IPS DF 6.9 (cell line): ENCODE results near the gene PLXDC1.

Experiments
- DNase-seq: peaks from one replicate; pipeline ENCODE4 v3.0.0-alpha.2; 2013; ENCODE audit warnings: low read depth, low spot score
- H3K27ac ChIP-seq: one replicate; pipeline ENCODE4 v1.5.1; 2013; ENCODE audit warnings: low read length, control low read depth
- H3K27me3 ChIP-seq: 2 replicates; pipeline ENCODE4 v1.6.1; 2013; ENCODE audit warnings: mild to moderate bottlenecking, low read length; ENCODE audit not compliant: control insufficient read depth, insufficient read depth
- H3K36me3 ChIP-seq: 2 replicates; pipeline ENCODE4 v1.6.1; 2013; ENCODE audit warnings: low read length; ENCODE audit not compliant: control insufficient read depth, insufficient read depth
- H3K4me1 ChIP-seq: 2 replicates; pipeline ENCODE4 v1.6.1; 2013; ENCODE audit warnings: low read length; ENCODE audit not compliant: control insufficient read depth, insufficient read depth
- H3K4me3 ChIP-seq: 2 replicates; pipeline ENCODE4 v1.5.1; 2013; ENCODE audit warnings: mild to moderate bottlenecking, low read length
- H3K9me3 ChIP-seq: 2 replicates; pipeline ENCODE4 v1.6.1; 2013; ENCODE audit warnings: low read length, inconsistent platforms; ENCODE audit not compliant: control insufficient read depth, insufficient read depth
- WGBS: extraction: QIAGEN DNeasy Blood & Tissue Kit; methylation state at CpG from one replicate; pipeline ENCODE4 v1.1.7; 2013; ENCODE audit warnings: mixed read lengths, missing lambda C conversion rate; ENCODE audit not compliant: insufficient read length, insufficient coverage; 5-methylcytosine and 5-hydroxymethylcytosine counted together

The PLXDC1 gene

DNA sequence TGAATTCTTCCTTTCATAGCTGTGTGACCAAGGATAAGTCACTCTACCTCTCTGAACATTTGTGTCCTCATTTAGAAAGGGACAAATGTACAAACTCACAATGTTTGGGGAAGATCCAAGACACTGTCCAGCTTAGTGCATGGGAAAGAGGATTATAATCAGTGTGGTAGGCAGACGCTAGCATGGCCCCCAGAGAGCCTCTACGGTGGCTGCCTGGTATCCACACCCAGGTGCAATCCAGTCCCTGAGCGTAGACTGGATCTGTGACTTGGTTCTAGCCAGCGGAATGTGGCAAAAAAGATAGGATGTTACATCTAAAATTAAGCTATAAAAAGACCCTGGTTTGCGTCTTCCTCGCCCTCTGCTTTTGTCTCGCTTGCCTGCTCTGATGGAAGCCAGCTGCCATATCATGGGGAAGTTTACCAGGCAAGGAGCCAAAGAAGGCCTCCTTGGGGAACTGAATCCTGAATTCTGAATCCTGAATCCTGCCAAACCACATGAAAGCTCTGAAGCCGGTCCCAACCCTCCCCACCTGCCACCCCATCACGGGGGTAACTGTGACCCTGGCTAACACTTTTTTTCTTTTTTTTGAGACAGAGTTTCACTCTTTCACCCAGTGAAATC is 51.7 kb downstream of the PLXDC1 start:
- DNase-seq, result no peak
- Histone ChIP-seq H3K36me3 (no peaks in the 10 kb centered on the region), H3K27me3 (no peaks in the 10 kb centered on the region), H3K27ac (no peak overlapping the region), H3K4me1 (peaks cover 1% of the 10 kb centered on the region), H3K4me3 (no peak overlapping the region), H3K9me3 (no peaks in the 10 kb centered on the region)
- WGBS, result no CpG with 5 or more reads among the region's 9 CpGs

- no CpG with 5 or more reads among the region's 13 CpGs for WGBS
- H3K27ac ChIP-seq, result no peak overlapping the region
- no peaks in the 10 kb centered on the region for H3K9me3 ChIP-seq
- no peak overlapping the region for H3K4me3 ChIP-seq
- no peaks in the 10 kb centered on the region for H3K27me3 ChIP-seq
- no peaks in the 10 kb centered on the region for H3K36me3 ChIP-seq
- H3K4me1 ChIP-seq, result peaks cover 1% of the 10 kb centered on the region; the same call in 1 of the 2 replicates
- no peak for DNase-seq
Measured at GRCh38 chr17:39098588-39098987, 52.8 kb downstream of the PLXDC1 start.

GRCh38 chr17:39097537-39097936 is 53.9 kb downstream of the PLXDC1 start:
- Histone ChIP-seq H3K4me3 (no peak overlapping the region), H3K4me1 (peaks cover 1% of the 10 kb centered on the region; the same call in 1 of the 2 replicates), H3K27me3 (no peaks in the 10 kb centered on the region), H3K36me3 (no peaks in the 10 kb centered on the region), H3K27ac (no peak overlapping the region), H3K9me3 (no peaks in the 10 kb centered on the region)
- no peak for DNase-seq
- WGBS, result no CpG with 5 or more reads among the region's 7 CpGs

DNA sequence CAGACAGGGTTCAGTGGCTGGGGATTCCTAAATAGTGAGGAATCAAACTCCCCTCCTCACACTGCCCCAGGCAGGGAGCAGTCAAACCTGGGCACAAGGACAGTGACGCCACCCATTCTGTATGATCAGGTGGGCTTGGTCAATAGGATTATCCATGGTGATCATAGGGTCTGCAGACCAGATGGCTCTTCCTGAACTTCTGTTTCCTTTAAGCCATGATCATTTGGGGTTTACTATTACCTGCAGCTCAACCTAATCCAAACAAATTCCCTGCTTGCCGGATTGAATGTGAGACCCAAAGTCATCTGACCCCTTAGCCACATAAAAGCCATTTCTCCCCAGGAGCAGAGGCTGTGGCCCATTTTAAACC is 54.3 kb downstream of the PLXDC1 start:
- Histone ChIP-seq H3K27ac (no peak overlapping the region), H3K4me1 (peaks cover 1% of the 10 kb centered on the region; the same call in 1 of the 2 replicates), H3K36me3 (no peaks in the 10 kb centered on the region), H3K9me3 (no peaks in the 10 kb centered on the region), H3K27me3 (no peaks in the 10 kb centered on the region), H3K4me3 (no peak overlapping the region)
- DNase-seq, result no peak
- no CpG with 5 or more reads among the region's 2 CpGs for WGBS

DNA sequence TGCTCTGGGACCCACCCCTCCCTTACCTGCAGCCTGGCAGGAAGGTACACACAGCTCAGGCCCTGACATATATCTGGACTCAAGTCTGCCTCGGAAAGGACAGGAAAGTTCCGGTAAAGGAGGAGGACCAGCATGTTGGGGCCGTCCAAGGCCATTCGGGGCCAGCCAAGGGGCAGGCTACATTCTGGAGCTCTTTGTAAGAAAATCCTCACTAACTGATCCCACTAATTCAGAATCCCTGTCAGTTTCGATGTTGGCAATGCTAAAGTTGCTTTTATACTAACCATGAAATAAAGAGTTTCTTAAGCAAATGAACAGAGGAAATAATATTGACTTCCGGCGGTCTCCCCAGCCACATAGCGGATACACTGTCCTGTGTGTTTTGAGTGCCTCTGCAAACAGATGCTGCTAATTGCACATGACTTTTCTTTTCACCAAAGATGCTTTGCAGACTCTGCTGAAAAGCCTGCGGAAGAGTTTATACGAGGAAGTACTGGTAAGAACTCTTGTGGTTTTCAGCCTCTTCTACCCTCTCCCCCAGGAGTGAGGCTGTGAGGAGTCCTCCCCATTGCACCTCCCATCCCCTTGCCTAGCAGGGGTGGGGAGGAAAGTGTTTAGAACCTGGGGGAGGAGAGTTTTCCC is 54.8 kb downstream of the PLXDC1 start:
- DNase-seq, result no peak
- H3K4me1 ChIP-seq, result peaks cover 1% of the 10 kb centered on the region; the same call in 1 of the 2 replicates
- WGBS, result no CpG with 5 or more reads among the region's 10 CpGs
- no peak overlapping the region for H3K4me3 ChIP-seq
- no peaks in the 10 kb centered on the region for H3K36me3 ChIP-seq
- H3K27me3 ChIP-seq, result no peaks in the 10 kb centered on the region
- H3K27ac ChIP-seq, result no peak overlapping the region
- H3K9me3 ChIP-seq, result no peaks in the 10 kb centered on the region

- peaks cover 1% of the 10 kb centered on the region; the same call in 1 of the 2 replicates for H3K4me1 ChIP-seq
- no peak overlapping the region for H3K4me3 ChIP-seq
- H3K9me3 ChIP-seq, result no peaks in the 10 kb centered on the region
- no peaks in the 10 kb centered on the region for H3K27me3 ChIP-seq
- no peak for DNase-seq
- no CpG with 5 or more reads among the region's 5 CpGs for WGBS
- no peak overlapping the region for H3K27ac ChIP-seq
- no peaks in the 10 kb centered on the region for H3K36me3 ChIP-seq
Measured at GRCh38 chr17:39095309-39095686, 56.1 kb downstream of the PLXDC1 start.

DNA sequence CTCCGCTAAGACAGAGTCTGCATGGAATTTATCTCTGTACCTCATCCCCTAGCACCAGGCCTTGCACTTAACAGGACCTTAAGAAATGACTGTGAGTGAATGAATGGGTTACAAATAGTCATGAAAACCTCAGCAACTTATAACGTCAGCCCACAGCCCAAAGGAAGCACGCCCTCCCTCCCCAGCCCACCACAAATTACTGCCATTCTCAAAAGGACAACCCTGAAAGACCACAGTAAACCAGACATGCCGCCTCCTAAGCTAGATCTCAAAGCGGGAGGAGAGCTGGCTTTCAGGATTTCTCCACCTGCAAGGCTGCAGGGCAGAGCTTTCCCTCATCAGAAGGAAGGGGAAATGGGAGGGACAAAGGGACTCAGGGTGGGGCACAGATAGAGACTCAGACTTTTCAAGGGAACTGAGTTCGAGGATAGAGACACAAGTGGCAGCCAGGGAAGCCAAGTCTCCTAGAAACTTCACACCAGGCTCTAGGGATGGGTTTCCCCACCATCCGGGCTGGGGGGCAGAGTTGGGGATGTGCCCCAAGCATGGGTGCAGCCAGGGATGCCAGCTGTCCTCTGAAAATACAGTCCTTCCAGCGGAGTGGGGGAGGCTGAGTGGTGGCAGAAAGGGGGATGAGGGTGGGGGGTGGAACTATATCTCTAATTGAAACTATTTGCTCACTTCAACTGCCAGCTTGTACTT is 56.7 kb downstream of the PLXDC1 start:
- WGBS, result no CpG with 5 or more reads among the region's 8 CpGs
- DNase-seq, result no peak
- Histone ChIP-seq H3K27me3 (no peaks in the 10 kb centered on the region), H3K4me1 (peaks cover 1% of the 10 kb centered on the region; the same call in 1 of the 2 replicates), H3K27ac (no peak overlapping the region), H3K4me3 (no peak overlapping the region), H3K9me3 (no peaks in the 10 kb centered on the region), H3K36me3 (no peaks in the 10 kb centered on the region)

DNA sequence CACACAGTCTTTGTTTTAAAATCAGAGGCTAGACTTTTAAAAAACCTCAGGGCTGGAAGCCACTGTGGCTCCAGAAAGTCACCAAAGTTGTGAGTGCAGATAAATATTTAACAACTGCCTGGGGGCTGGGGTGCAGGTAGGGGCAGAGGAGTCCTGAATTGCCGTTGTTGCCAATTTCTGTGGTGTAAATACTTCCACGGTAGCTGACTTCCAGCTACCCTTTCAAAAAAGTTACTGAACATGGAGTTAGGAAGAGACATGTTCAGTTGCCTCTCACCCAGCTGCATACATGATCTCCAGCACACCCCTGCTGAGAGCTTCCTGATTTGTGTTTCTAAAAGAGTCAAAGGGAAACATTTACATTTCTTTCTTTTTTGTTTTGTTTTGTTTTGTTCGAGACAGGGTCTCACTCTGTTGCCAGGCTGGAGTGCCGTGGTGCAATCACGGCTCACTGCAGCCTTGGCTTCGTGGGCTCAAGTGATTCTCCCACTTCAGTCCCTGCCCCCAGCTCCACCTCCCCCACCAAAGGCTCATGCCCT is 58.7 kb downstream of the PLXDC1 start:
- no peak overlapping the region for H3K4me3 ChIP-seq
- DNase-seq, result no peak
- no peak overlapping the region for H3K27ac ChIP-seq
- WGBS, result no CpG with 5 or more reads among the region's 6 CpGs
- no peaks in the 10 kb centered on the region for H3K4me1 ChIP-seq
- H3K36me3 ChIP-seq, result no peaks in the 10 kb centered on the region
- H3K9me3 ChIP-seq, result no peaks in the 10 kb centered on the region
- H3K27me3 ChIP-seq, result no peaks in the 10 kb centered on the region

GRCh38 chr17:39090908-39091665 is 60.4 kb downstream of the PLXDC1 start:
- Histone ChIP-seq H3K27me3 (no peaks in the 10 kb centered on the region), H3K4me1 (no peaks in the 10 kb centered on the region), H3K9me3 (no peaks in the 10 kb centered on the region), H3K36me3 (no peaks in the 10 kb centered on the region), H3K4me3 (no peak overlapping the region), H3K27ac (no peak overlapping the region)
- no peak for DNase-seq
- no CpG with 5 or more reads among the region's 15 CpGs for WGBS

DNA sequence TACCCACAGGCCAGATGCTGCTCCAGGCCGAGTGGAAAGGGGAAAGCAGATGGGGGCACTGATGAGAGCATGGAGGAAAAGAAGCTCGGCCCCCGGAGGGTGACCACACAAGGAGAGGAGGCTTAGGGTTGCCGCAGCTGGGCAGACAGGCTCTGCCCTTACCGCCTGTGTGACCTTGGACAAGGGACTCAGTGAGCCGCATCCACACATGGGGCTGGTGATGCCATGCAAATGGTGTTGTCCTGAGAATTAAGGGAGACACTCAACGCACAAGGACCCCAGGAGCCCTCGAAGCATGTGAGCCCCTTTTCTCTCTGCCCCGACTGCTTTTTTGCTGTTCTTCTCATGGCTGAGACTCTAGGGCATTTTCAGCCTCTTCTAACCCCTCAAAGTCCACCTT is 61.0 kb downstream of the PLXDC1 start:
- Histone ChIP-seq H3K27ac (no peak overlapping the region), H3K4me3 (no peak overlapping the region), H3K36me3 (no peaks in the 10 kb centered on the region), H3K9me3 (no peaks in the 10 kb centered on the region), H3K4me1 (no peaks in the 10 kb centered on the region), H3K27me3 (no peaks in the 10 kb centered on the region)
- no CpG with 5 or more reads among the region's 9 CpGs for WGBS
- no peak for DNase-seq
